GM12891 (cell line): ENCODE results near the gene TMEM184A.

Experiments
- POLR2A ChIP-seq: IDR thresholded peaks from 2 replicates; pipeline ENCODE4 v1.6.1; 2011; ENCODE audit warnings: low read depth, low read length, control low read depth
- POLR2AphosphoS5 ChIP-seq: IDR thresholded peaks from 2 replicates; pipeline ENCODE4 v1.6.1; 2011; ENCODE audit warnings: low read depth, low read length, control low read depth
- POU2F2 ChIP-seq: IDR thresholded peaks from 2 replicates; pipeline ENCODE4 v1.6.1; 2011; ENCODE audit warnings: low read depth, mild to moderate bottlenecking, control low read depth, low read length, moderate library complexity
- SPI1 ChIP-seq: IDR thresholded peaks from 2 replicates; pipeline ENCODE4 v1.6.1; 2011; ENCODE audit warnings: low read depth, low read length, control low read depth
- TAF1 ChIP-seq: IDR thresholded peaks from 2 replicates; pipeline ENCODE4 v1.6.1; 2011; ENCODE audit warnings: low read depth, low read length, control low read depth

- TF ChIP-seq POLR2A (no peak), POLR2AphosphoS5 (no peak), POU2F2 (no peak), TAF1 (no peak), SPI1 (no peak)
These were observed 41.8 kb upstream of the TMEM184A start for GRCh38 chr7:1597791-1598190.
